NK-92 treated with Interleukin-12 subunit alpha and Interleukin-12 subunit beta, amount 100 ng/mL, for 24 hours (cell line): ENCODE results near the gene CHD1L.
"Not testable (repeated sequence)": the region's sequence is repeated elsewhere in the genome, so short reads cannot be mapped to it uniquely, and the experiment has no call there.

Source experiments
- DNase-seq: peaks from one replicate; lab custom pipeline; 2025; lab: John Stamatoyannopoulos, UW

Gene CHD1L

GRCh38 chr1:147233903-147234302, 8.6 kb upstream of the CHD1L start:
- not testable (repeated sequence) for DNase-seq

- no peak for DNase-seq
These were observed 6.7 kb upstream of the CHD1L start for GRCh38 chr1:147235822-147236221.

DNA sequence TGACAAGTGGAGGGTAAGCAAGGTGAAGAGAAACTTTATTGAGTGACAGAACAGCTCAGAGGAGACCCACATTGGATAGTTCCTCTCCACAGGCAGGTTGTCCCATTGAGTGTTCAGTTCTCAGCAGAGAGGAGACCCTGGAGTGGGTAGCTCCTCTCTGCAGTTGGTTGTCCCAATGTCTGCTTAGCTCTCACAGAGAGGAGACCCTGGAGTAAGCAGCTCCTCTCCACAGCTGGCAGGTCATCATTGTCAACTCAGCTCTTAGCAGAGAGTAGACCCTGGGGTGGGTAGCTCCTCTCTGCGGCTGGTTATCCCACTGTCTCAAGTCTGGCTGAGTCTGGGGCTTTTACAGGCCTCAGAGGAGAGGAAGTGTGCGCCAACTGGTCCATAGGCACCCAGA, 6.0 kb upstream of the CHD1L start:
- DNase-seq = no peak

- DNase-seq = no peak
These were observed 5.3 kb upstream of the CHD1L start for GRCh38 chr1:147236959-147237791.

DNA sequence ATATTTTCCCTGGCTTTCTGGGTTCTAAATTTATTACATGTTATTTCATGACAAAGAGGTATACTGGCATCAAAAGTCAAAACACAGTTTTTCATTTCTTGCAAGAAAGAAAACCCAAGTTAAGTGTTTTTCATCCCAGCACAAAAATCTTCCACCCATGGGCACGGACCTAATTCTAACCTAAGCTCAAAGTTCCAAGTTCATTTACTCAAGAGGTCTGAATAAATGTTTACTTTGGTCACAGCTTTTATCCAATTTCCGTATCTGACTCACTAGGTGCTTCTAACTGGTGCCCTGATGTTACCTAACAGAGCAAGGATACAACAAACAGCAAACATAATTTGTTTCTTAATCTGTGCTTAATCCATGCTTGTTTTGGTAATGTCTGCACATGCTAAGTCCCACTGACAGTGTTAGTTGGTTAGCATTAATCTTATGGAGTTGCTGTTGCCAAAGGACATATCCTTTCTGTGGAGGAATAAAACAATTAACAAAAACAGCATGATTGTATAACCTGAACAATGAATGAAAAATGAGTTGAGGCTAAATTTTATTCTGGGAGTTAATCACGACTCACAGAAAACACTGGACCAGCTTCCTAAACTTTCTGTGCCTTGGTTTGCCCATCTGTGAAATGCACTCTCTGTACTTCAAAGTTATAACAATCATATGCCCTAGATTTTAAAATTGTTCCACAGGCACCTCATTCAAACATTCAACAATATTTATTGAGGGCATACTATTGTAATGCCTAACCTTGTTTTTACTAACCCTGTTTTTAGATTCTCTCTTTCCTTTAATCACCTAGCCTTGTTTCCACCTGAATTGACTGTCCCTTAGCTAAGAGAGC, 4.2 kb upstream of the CHD1L start:
- no peak for DNase-seq

DNA sequence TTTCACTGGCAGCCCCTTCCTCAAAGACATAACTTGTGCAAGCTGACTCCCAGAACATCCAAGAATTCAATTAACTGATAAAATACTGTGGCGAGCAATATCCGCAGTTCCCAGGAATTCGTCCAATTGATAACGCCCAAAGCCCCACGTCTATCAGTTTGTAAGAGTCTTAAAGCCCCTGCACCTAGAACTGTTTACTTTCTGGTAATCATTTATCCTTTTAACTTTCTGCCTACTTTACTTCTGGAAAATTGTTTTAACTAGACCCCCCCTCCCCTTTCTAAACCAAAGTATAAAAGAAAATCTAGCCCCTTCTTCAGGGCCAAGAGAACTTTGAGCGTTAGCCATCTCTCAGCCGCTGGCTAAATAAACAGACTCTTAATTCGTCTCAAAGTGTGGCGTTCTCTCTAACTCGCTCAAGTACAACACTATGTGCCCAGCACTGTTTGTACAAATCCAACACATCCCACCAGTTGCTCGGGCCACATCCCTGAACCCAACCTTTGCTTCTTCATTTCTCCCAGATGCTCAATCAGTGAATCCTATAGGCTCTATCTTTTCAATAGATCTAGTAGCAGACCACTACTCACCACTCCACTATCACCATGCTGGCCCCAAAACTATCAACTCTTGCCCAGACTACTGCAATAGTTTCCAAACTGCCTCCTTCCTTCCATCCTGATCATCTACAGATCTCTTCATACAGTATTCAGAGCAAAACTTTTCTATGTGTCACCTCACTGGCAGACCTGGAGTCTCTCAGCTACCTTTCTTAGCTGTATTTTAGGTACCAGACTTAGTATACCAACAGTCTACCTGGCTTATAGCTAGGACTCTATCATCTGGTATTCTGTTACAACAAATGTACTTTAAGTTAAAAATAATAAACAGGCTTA, 3.3 kb upstream of the CHD1L start:
- no peak for DNase-seq

DNA sequence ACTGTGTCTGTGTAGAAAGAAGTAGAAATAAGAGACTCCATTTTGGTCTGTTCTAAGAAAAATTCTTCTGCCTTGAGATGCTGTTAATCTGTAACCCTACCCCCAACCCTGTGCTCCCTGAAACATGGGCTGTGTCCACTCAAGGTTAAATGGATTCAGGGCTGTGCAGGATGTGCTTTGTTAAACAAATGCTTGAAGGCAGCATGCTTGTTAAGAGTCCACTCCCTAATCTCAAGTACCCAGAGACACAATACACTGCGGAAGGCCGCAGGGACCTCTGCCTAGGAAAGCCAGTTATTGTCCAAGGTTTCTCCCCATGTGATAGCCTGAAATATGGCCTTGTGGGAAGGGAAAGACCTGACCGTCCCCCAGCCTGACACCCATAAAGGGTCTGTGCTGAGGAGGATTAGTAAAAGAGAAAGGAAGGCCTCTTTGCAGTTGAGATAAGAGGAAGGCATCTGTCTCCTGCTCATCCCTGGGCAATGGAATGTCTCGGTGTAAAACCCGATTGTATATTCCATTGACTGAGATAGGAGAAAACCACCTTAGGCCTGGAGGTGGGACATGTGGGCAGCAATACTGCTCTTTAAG, 2.3 kb upstream of the CHD1L start:
- DNase-seq = not testable (repeated sequence)

GRCh38 chr1:147241934-147242448, 493 bp upstream of the CHD1L start:
- DNase-seq = no peak

DNA sequence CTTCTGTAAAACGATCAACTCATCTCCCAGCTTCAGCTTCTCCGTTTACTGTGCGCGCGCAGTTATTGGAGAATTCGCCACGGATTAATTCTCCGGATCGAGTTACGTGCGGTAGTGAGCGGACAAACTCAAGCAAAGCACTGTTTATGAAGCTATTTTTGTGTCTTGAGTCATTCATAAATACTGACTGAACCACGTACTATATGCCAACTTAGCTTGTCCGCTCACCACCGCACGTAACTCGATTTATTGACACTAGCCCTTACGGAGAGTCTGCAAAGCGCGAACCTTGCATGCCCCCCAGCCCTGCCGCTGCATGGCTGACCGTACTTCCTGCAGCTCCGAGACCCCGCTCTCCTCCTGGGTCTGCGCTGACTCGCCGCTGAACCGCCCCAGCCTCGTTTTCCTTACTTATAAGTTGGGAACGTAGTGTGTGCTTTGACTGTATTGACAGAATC, 773 bp downstream of the CHD1L start:
- no peak for DNase-seq

DNA sequence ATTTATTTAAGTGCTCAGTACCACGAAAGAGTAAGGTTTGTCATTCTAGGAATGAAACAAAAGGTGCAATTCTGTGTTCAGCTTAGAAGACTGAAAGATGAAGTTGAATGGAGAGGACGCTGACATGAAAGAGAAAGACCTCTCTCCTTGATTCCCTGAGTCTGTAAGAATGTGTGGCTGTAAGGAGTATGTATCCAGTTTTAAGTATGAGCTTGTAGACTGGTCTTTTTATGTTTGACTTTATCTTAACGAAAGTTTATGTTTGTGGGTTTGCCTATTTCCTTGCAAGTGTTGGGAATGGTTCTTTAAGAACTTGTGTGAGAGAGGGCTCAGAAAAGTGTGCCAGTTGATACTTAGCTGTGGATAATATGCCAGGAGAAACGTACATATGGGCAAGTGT, 1.4 kb downstream of the CHD1L start:
- no peak for DNase-seq

GRCh38 chr1:147245129-147245528, 2.6 kb downstream of the CHD1L start:
- DNase-seq = no peak

GRCh38 chr1:147245586-147246021, 3.1 kb downstream of the CHD1L start:
- DNase-seq = no peak

- no peak for DNase-seq
These were observed 3.7 kb downstream of the CHD1L start for GRCh38 chr1:147246044-147246690.

- no peak for DNase-seq
These were observed 4.6 kb downstream of the CHD1L start for GRCh38 chr1:147246910-147247655.

DNA sequence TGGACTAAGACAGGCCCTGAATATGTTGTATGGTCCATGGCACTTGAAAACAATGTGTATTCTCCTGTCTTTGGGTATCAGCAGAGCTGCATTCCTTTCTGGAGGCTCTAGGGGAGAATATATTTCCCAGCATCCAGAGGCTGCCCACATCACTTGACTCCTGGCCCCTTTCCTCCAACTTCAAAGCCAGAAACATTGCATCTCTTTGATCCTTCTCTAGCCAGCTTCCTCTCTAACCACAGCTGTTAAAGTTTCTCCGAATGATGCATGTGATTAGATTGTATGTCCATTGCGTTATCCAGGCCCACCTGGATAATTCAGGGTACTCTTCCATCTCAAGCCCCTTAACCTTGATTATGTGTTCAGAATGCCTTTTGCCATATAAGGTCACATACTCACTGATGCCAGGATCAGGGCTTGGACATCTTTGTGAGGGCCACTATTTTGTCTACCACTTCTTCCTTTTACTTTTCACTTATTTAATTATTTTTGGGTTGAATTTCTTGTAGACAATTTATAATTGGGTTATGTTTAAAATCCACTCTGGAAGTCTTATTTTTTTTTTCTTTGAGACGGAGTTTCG, 5.3 kb downstream of the CHD1L start:
- no peak for DNase-seq

DNA sequence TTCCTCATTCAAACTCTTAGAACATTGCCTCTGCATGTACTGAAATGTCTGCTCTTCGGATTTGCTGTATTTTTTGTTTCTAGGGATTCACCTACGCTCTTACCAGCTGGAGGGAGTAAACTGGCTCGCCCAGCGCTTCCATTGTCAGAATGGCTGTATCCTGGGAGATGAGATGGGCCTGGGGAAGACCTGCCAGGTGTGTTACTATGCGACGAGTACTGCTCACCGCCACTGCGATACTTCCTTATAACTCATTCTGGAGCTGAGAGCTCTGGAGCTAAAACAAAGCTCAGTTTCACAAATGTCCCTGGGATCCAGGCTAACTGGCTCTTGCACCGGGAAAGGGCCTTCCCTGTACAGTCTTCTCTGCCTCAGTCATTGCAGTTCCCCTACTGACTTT, 10.1 kb downstream of the CHD1L start:
- no peak for DNase-seq

GRCh38 chr1:147260956-147261355, 18.5 kb downstream of the CHD1L start:
- no peak for DNase-seq

DNA sequence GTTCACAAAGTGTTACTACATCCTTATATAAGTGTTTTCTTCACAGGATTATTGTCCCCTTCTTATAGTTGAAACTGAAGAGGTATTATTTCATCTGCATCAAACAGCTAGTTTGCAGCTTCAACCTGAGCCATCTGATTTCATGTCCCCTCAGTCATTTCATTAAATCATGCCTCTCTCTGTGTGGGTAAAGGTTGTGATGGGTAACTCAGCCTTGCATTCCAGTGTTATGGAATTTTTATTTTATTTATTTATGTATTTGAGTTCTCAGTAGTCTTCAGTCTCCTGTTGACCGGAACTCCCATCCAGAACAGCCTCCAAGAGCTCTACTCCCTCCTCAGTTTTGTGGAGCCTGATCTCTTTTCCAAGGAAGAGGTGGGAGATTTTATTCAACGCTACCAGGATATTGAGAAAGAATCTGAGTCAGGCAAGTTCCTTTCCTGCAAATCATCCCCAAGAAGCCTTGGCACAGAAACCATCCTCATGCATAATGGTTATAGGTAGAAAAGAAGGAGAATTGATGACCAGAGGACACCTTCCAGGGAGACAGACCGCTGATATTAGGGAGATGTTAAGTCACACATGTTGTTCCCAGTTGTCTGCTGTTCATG, 21.8 kb downstream of the CHD1L start:
- DNase-seq = no peak

GRCh38 chr1:147266381-147266780, 23.9 kb downstream of the CHD1L start:
- no peak for DNase-seq
